ENCODE results near the gene KDM2A.

Gene KDM2A

GRCh38 chr11:67136156-67136555 lies 17.1 kb downstream of the KDM2A start:
- peaks cover 83% of the 10 kb centered on the region for H3K36me3 Mint-ChIP-seq (ENCODE audit: low read depth)
- TF ChIP-seq CTCF (IDR thresholded peaks at IDR 0.05; ENCODE audit: unreplicated experiment in 3 of 3): no peak

GRCh38 chr11:67138922-67139321 lies 19.9 kb downstream of the KDM2A start:
- no peak for TF ChIP-seq CTCF (IDR thresholded peaks at IDR 0.05; ENCODE audit: unreplicated experiment in 3 of 3)
- H3K36me3 Mint-ChIP-seq (ENCODE audit: low read depth): peaks cover 71% of the 10 kb centered on the region
- H3K9me3 Mint-ChIP-seq: no peaks in the 10 kb centered on the region
- no peaks in the 10 kb centered on the region for H3K27me3 Mint-ChIP-seq (ENCODE audit: low read depth)
- no peak overlapping the region for H3K27ac Mint-ChIP-seq
- H3K4me3 Mint-ChIP-seq: no peak overlapping the region
- no peaks in the 10 kb centered on the region for H3K4me1 Mint-ChIP-seq

More at GRCh38 chr11:67136156-67136555, 17.1 kb downstream of the KDM2A start:
- H3K9me3 Mint-ChIP-seq: no peaks in the 10 kb centered on the region
- H3K4me1 Mint-ChIP-seq: no peaks in the 10 kb centered on the region
- no peak overlapping the region for H3K4me3 Mint-ChIP-seq
- H3K27me3 Mint-ChIP-seq (ENCODE audit: low read depth): no peaks in the 10 kb centered on the region
- no peak overlapping the region for H3K27ac Mint-ChIP-seq

- Mint-ChIP-seq H3K36me3 (ENCODE audit: low read depth) (peaks cover 46% of the 10 kb centered on the region), H3K4me3 (no peak overlapping the region), H3K27me3 (ENCODE audit: low read depth) (no peaks in the 10 kb centered on the region), H3K27ac (peak overlapping the region; percentile 5 to 83 (median 38)), H3K9me3 (no peaks in the 10 kb centered on the region), H3K4me1 (peaks cover 5% of the 10 kb centered on the region)
- no peak for TF ChIP-seq CTCF (IDR thresholded peaks at IDR 0.05; ENCODE audit: unreplicated experiment in 3 of 3)
Observed at GRCh38 chr11:67146516-67147226, 27.6 kb downstream of the KDM2A start.

- Mint-ChIP-seq H3K4me1 (peaks cover 12% of the 10 kb centered on the region), H3K36me3 (ENCODE audit: low read depth) (peaks cover 44% of the 10 kb centered on the region), H3K27ac (no peak overlapping the region), H3K4me3 (no peak overlapping the region), H3K27me3 (ENCODE audit: low read depth) (no peaks in the 10 kb centered on the region), H3K9me3 (no peaks in the 10 kb centered on the region)
- TF ChIP-seq CTCF (IDR thresholded peaks at IDR 0.05; ENCODE audit: unreplicated experiment in 3 of 3): no peak
Observed at GRCh38 chr11:67153971-67154370, 34.9 kb downstream of the KDM2A start.

GRCh38 chr11:67154726-67155125 lies 35.7 kb downstream of the KDM2A start:
- H3K27ac Mint-ChIP-seq: no peak overlapping the region
- no peak for TF ChIP-seq CTCF (IDR thresholded peaks at IDR 0.05; ENCODE audit: unreplicated experiment in 3 of 3)

GRCh38 chr11:67157691-67158090 lies 38.6 kb downstream of the KDM2A start:
- no peaks in the 10 kb centered on the region for H3K9me3 Mint-ChIP-seq
- H3K4me1 Mint-ChIP-seq: peaks cover 31% of the 10 kb centered on the region
- H3K27me3 Mint-ChIP-seq (ENCODE audit: low read depth): no peaks in the 10 kb centered on the region
- peaks cover 29% of the 10 kb centered on the region for H3K36me3 Mint-ChIP-seq (ENCODE audit: low read depth)
- no peak for TF ChIP-seq CTCF (IDR thresholded peaks at IDR 0.05; ENCODE audit: unreplicated experiment in 3 of 3)
- H3K4me3 Mint-ChIP-seq: no peak overlapping the region
- peak overlapping the region; percentile 60 to 87 (median 84) for H3K27ac Mint-ChIP-seq

More at GRCh38 chr11:67154726-67155125, 35.7 kb downstream of the KDM2A start:
- Mint-ChIP-seq H3K4me1 (peaks cover 18% of the 10 kb centered on the region), H3K36me3 (ENCODE audit: low read depth) (peaks cover 42% of the 10 kb centered on the region), H3K9me3 (no peaks in the 10 kb centered on the region), H3K4me3 (no peak overlapping the region), H3K27me3 (ENCODE audit: low read depth) (no peaks in the 10 kb centered on the region)

Measured in nephron (organoid).